HG03520 (cell line): ENCODE results near the gene SNAPC2.
"Not testable (repeated sequence)": the region's sequence is repeated elsewhere in the genome, so short reads cannot be mapped to it uniquely, and the experiment has no call there.

ENCODE experiments used
- ATAC-seq: cut with Tn5 transposase; IDR thresholded peaks from one replicate; pipeline ENCODE4 v1.9.1; 2021; ENCODE audit warnings: mild to moderate bottlenecking, moderate library complexity; ENCODE audit not compliant: unreplicated experiment

SNAPC2 gene

GRCh38 chr19:7932930-7933300 lies 12.8 kb downstream of the SNAPC2 start:
- no peak for ATAC-seq

- ATAC-seq, result no peak
Observed at GRCh38 chr19:7933411-7933810, 13.3 kb downstream of the SNAPC2 start.

- no peak for ATAC-seq
Observed at GRCh38 chr19:7933828-7934725, 13.9 kb downstream of the SNAPC2 start.

GRCh38 chr19:7934766-7935165 lies 14.6 kb downstream of the SNAPC2 start:
- no peak for ATAC-seq

GRCh38 chr19:7940841-7941240 lies 20.7 kb downstream of the SNAPC2 start:
- no peak for ATAC-seq

- ATAC-seq, result no peak
Observed at GRCh38 chr19:7941895-7942596, 21.9 kb downstream of the SNAPC2 start.

GRCh38 chr19:7942981-7943443 lies 22.9 kb downstream of the SNAPC2 start:
- ATAC-seq, result no peak

GRCh38 chr19:7943444-7944176 lies 23.5 kb downstream of the SNAPC2 start, which contains the start of gene TIMM44:
Gene TIMM44, minus strand, starts transcription at chr19:7943666. Its CDS starts 15 bp downstream, at chr19:7943651.
- peak; percentile 92 for ATAC-seq

GRCh38 chr19:7944177-7944761 lies 24.1 kb downstream of the SNAPC2 start:
- peak; percentile 10 for ATAC-seq

GRCh38 chr19:7947939-7948338 lies 27.8 kb downstream of the SNAPC2 start:
- no peak for ATAC-seq

- ATAC-seq, result no peak
Observed at GRCh38 chr19:7953060-7953459, 32.9 kb downstream of the SNAPC2 start.

- ATAC-seq, result no peak
Observed at GRCh38 chr19:7953576-7953975, 33.4 kb downstream of the SNAPC2 start.

GRCh38 chr19:7955696-7956095 lies 35.6 kb downstream of the SNAPC2 start:
- no peak for ATAC-seq

GRCh38 chr19:7959211-7959610 lies 39.1 kb downstream of the SNAPC2 start:
- ATAC-seq, result no peak

GRCh38 chr19:7961082-7961481 lies 40.9 kb downstream of the SNAPC2 start:
- ATAC-seq, result not testable (repeated sequence)

GRCh38 chr19:7961920-7962626 lies 41.9 kb downstream of the SNAPC2 start:
- ATAC-seq, result no peak

GRCh38 chr19:7962644-7963268 lies 42.6 kb downstream of the SNAPC2 start:
- ATAC-seq, result no peak

- no peak for ATAC-seq
Observed at GRCh38 chr19:7963566-7963965, 43.4 kb downstream of the SNAPC2 start.

GRCh38 chr19:7965259-7965841 lies 45.2 kb downstream of the SNAPC2 start:
- no peak for ATAC-seq
